GM23248 (cell line): ENCODE results near the gene EPG5.

Source experiments
- EZH2 ChIP-seq: fragments of 200-600 bp; sonication (generic); IDR thresholded peaks from 2 replicates; pipeline ENCODE4 v1.6.1; 2018; ENCODE audit warnings: antibody characterized with exemption, mild to moderate bottlenecking; ENCODE audit not compliant: insufficient read depth, poor library complexity, severe bottlenecking
- EZH2phosphoT487 ChIP-seq: fragments of 200-600 bp; sonication (generic); IDR thresholded peaks from 2 replicates; pipeline ENCODE4 v1.6.1; 2018; ENCODE audit warnings: antibody characterized with exemption, moderate library complexity, mild to moderate bottlenecking, low read depth; ENCODE audit not compliant: insufficient read depth

DNA sequence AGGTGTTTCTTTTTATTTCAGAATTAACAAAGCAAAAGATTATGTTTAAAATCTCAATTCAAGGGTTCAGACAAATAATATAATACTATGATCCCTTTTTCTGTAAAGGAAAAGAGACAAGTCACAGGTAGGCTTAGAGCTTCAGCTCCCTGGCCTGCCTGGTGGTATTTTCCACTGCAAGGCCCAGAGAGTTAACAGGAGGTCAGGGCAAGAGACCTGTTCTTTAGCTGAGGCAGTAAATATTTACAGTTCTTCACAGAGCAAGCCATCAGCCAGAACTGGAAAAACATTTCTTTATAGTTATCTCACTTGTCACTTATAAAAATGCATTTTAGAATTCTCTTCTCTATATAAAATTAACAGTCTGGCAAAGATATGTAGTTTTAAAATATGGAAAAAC lies 70.1 kb downstream of the EPG5 start:
- TF ChIP-seq EZH2phosphoT487 = no peak
- TF ChIP-seq EZH2 = no peak
